ENCODE data around the gene RASD2. TPM values are rescaled to one million over a fixed set of nuclear protein-coding genes. Genes with fewer than 3 reads are reported as not detected.

Gene RASD2
- total and polyA plus RNA-seq, 2 experiments from 2014 or later = 1.2 to 3.6 TPM

DNA sequence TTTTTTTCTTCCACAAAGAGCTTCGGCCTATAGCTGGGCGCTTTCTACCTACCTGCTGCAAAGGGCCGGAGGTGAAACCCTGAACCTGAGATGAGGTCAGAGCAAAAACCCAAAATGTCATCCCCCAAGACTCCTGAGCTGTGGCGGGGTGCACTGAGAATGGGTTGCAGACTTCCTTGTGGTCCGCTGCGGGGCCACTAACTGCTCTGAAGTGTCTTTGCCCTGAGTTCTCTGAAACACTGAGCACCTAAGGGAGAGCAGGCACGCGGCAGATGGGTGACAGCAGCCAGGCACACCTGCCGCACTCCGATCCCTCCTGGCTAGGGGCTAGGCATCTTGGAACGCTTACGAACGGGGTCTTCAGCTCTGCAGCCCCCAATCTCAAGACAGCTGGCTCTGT, 29.3 kb downstream of the RASD2 start:
- Histone ChIP-seq H3K27me3 (ENCODE audit: insufficient read depth) (no peaks in the 10 kb centered on the region), H3F3A (replicated peaks; ENCODE audit: low read depth) (no peaks in the 10 kb centered on the region), H4K20me1 (replicated peaks; ENCODE audit: insufficient read depth) (no peaks in the 10 kb centered on the region), H3K9me2 (ENCODE audit: insufficient read depth) (no peaks in the 10 kb centered on the region), H2AFZ (no peak overlapping the region), H3K4me3 (no peak overlapping the region), H3K36me3 (ENCODE audit: insufficient read depth) (no peaks in the 10 kb centered on the region), H3K27ac (ENCODE audit: low read depth) (no peak overlapping the region), H3K79me2 (replicated peaks; ENCODE audit: insufficient read depth) (no peaks in the 10 kb centered on the region), H3K4me2 (no peak overlapping the region), H3K4me1 (ENCODE audit: insufficient read depth) (no peaks in the 10 kb centered on the region)
- no peak overlapping the region for H3K27ac Mint-ChIP-seq
- ATAC-seq (no peak), DNase-seq (ENCODE audit: low spot score) (no peak)
- peaks cover 4% of the 10 kb centered on the region for H3K27me3 Mint-ChIP-seq (ENCODE audit: insufficient read depth, low read depth, poor library complexity)
- H3K4me1 Mint-ChIP-seq = peaks cover 4% of the 10 kb centered on the region
- H3K36me3 Mint-ChIP-seq (ENCODE audit: low read depth) = no peaks in the 10 kb centered on the region; the same call in 2 of the 3 replicates
- no peak overlapping the region for H3K4me3 Mint-ChIP-seq
- TF ChIP-seq STAT1 (IDR thresholded peaks at IDR 0.05; ENCODE audit: unreplicated experiment) (no peak), NANOG (IDR thresholded peaks at IDR 0.05; ENCODE audit: borderline replicate concordance) (no peak)
- TF ChIP-seq, protein P1, sequence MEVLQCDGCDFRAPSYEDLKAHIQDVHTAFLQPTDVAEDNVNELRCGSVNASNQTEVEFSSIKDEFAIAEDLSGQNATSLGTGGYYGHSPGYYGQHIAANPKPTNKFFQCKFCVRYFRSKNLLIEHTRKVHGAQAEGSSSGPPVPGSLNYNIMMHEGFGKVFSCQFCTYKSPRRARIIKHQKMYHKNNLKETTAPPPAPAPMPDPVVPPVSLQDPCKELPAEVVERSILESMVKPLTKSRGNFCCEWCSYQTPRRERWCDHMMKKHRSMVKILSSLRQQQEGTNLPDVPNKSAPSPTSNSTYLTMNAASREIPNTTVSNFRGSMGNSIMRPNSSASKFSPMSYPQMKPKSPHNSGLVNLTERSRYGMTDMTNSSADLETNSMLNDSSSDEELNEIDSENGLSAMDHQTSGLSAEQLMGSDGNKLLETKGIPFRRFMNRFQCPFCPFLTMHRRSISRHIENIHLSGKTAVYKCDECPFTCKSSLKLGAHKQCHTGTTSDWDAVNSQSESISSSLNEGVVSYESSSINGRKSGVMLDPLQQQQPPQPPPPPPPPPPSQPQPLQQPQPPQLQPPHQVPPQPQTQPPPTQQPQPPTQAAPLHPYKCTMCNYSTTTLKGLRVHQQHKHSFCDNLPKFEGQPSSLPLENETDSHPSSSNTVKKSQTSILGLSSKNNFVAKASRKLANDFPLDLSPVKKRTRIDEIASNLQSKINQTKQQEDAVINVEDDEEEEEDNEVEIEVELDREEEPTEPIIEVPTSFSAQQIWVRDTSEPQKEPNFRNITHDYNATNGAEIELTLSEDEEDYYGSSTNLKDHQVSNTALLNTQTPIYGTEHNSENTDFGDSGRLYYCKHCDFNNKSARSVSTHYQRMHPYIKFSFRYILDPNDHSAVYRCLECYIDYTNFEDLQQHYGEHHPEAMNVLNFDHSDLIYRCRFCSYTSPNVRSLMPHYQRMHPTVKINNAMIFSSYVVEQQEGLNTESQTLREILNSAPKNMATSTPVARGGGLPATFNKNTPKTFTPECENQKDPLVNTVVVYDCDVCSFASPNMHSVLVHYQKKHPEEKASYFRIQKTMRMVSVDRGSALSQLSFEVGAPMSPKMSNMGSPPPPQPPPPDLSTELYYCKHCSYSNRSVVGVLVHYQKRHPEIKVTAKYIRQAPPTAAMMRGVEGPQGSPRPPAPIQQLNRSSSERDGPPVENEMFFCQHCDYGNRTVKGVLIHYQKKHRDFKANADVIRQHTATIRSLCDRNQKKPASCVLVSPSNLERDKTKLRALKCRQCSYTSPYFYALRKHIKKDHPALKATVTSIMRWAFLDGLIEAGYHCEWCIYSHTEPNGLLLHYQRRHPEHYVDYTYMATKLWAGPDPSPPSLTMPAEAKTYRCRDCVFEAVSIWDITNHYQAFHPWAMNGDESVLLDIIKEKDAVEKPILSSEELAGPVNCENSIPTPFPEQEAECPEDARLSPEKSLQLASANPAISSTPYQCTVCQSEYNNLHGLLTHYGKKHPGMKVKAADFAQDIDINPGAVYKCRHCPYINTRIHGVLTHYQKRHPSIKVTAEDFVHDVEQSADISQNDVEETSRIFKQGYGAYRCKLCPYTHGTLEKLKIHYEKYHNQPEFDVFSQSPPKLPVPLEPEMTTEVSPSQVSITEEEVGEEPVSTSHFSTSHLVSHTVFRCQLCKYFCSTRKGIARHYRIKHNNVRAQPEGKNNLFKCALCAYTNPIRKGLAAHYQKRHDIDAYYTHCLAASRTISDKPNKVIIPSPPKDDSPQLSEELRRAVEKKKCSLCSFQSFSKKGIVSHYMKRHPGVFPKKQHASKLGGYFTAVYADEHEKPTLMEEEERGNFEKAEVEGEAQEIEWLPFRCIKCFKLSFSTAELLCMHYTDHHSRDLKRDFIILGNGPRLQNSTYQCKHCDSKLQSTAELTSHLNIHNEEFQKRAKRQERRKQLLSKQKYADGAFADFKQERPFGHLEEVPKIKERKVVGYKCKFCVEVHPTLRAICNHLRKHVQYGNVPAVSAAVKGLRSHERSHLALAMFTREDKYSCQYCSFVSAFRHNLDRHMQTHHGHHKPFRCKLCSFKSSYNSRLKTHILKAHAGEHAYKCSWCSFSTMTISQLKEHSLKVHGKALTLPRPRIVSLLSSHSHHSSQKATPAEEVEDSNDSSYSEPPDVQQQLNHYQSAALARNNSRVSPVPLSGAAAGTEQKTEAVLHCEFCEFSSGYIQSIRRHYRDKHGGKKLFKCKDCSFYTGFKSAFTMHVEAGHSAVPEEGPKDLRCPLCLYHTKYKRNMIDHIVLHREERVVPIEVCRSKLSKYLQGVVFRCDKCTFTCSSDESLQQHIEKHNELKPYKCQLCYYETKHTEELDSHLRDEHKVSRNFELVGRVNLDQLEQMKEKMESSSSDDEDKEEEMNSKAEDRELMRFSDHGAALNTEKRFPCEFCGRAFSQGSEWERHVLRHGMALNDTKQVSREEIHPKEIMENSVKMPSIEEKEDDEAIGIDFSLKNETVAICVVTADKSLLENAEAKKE (CRISPR knock-in tag; IDR thresholded peaks at IDR 0.05) = no peak
- no peaks in the 10 kb centered on the region for H3K9me3 Mint-ChIP-seq

- Mint-ChIP-seq H3K9me3 (no peaks in the 10 kb centered on the region), H3K4me3 (no peak overlapping the region), H3K36me3 (ENCODE audit: low read depth) (no peaks in the 10 kb centered on the region; the same call in 2 of the 3 replicates), H3K4me1 (peaks cover under 1% of the 10 kb centered on the region), H3K27ac (no peak overlapping the region), H3K27me3 (ENCODE audit: insufficient read depth, low read depth, poor library complexity) (peaks cover 4% of the 10 kb centered on the region)
- Histone ChIP-seq H3K4me2 (no peak overlapping the region), H3K27ac (ENCODE audit: low read depth) (no peak overlapping the region), H4K20me1 (replicated peaks; ENCODE audit: insufficient read depth) (no peaks in the 10 kb centered on the region), H3K79me2 (replicated peaks; ENCODE audit: insufficient read depth) (no peaks in the 10 kb centered on the region), H3K4me3 (no peak overlapping the region), H3K36me3 (ENCODE audit: insufficient read depth) (no peaks in the 10 kb centered on the region), H3F3A (replicated peaks; ENCODE audit: low read depth) (no peaks in the 10 kb centered on the region), H2AFZ (no peak overlapping the region), H3K27me3 (ENCODE audit: insufficient read depth) (no peaks in the 10 kb centered on the region), H3K9me2 (ENCODE audit: insufficient read depth) (no peaks in the 10 kb centered on the region), H3K4me1 (ENCODE audit: insufficient read depth) (no peaks in the 10 kb centered on the region)
- DNase-seq (ENCODE audit: low spot score) (no peak), ATAC-seq (no peak)
- TF ChIP-seq CREB1 (CRISPR knock-in tag; IDR thresholded peaks at IDR 0.05; ENCODE audit: low read depth) (no peak), REST (IDR thresholded peaks at IDR 0.05; ENCODE audit: unreplicated experiment) (no peak), STAT1 (IDR thresholded peaks at IDR 0.05; ENCODE audit: unreplicated experiment) (no peak), EZH2 (IDR thresholded peaks at IDR 0.05; ENCODE audit: low read depth, unreplicated experiment) (no peak), EZH2phosphoT487 (IDR thresholded peaks at IDR 0.05; ENCODE audit: unreplicated experiment) (no peak), ZNF331 (CRISPR knock-in tag; IDR thresholded peaks at IDR 0.05; ENCODE audit: low read depth) (no peak)
These were observed 30.1 kb downstream of the RASD2 start for GRCh38 chr22:35570686-35571194.

Data from GM23338 (cell line).